OCI-LY3 (cell line): ENCODE measurements around the gene CDK11A.

ENCODE experiments used
- EZH2phosphoT487 ChIP-seq: fragments of 200-600 bp; shearing (Covaris generic); IDR thresholded peaks from 2 replicates; pipeline ENCODE4 v1.6.1; 2018; ENCODE audit warnings: antibody characterized with exemption, mixed run types, low read depth
- TF ChIP-seq, protein P1 (sequence below): fragments of 200-600, 300-600 bp; sonication (generic); IDR thresholded peaks from 2 replicates; pipeline ENCODE4 v1.5.1; 2014; ENCODE audit warnings: antibody characterized with exemption, low read length, low read depth

- TF ChIP-seq, protein P1, sequence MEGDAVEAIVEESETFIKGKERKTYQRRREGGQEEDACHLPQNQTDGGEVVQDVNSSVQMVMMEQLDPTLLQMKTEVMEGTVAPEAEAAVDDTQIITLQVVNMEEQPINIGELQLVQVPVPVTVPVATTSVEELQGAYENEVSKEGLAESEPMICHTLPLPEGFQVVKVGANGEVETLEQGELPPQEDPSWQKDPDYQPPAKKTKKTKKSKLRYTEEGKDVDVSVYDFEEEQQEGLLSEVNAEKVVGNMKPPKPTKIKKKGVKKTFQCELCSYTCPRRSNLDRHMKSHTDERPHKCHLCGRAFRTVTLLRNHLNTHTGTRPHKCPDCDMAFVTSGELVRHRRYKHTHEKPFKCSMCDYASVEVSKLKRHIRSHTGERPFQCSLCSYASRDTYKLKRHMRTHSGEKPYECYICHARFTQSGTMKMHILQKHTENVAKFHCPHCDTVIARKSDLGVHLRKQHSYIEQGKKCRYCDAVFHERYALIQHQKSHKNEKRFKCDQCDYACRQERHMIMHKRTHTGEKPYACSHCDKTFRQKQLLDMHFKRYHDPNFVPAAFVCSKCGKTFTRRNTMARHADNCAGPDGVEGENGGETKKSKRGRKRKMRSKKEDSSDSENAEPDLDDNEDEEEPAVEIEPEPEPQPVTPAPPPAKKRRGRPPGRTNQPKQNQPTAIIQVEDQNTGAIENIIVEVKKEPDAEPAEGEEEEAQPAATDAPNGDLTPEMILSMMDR = no peak
- TF ChIP-seq EZH2phosphoT487 = no peak
Measured at GRCh38 chr1:1771096-1771495, 46.9 kb upstream of the CDK11A start.
